Keratinocyte (primary cell): ENCODE results near the gene ZNF124.

Experiments used
- CTCF ChIP-seq, 3 experiments: IDR thresholded peaks in 1 of 3; conservative IDR thresholded peaks in 1 of 3; optimal IDR thresholded peaks in 1 of 3; 2 replicates in 2 of 3; 3 replicates in 1 of 3; pipeline versions ENCODE3 to v1.5.1; 2011; ENCODE audit warnings: low read length in 3 of 3, mild to moderate bottlenecking in 3 of 3, moderate library complexity in 2 of 3, control low read depth in 1 of 3, inconsistent platforms in 1 of 3; ENCODE audit not compliant: insufficient read depth in 2 of 3; ENCODE audit errors: extremely low read depth in 1 of 3
- EZH2 ChIP-seq: IDR thresholded peaks from one replicate; pipeline ENCODE4 v1.6.1; 2012; ENCODE audit warnings: inconsistent platforms, mild to moderate bottlenecking, low read length, moderate library complexity

- TF ChIP-seq EZH2 = no peak
- no peak for TF ChIP-seq CTCF (optimal IDR thresholded peaks at IDR 0.05 in 1 of 3, IDR thresholded peaks at IDR 0.05 in 1 of 3, conservative IDR thresholded peaks at IDR 0.05 in 1 of 3; ENCODE audit: extremely low read depth in 1 of 3, insufficient read depth in 2 of 3, low read length in 3 of 3)
Observed at GRCh38 chr1:247210062-247210375, 38.2 kb upstream of the ZNF124 start.
